ENCODE measurements around the gene PIP4K2A. TPM values are rescaled to one million over a fixed set of nuclear protein-coding genes. Genes with fewer than 3 reads are reported as not detected.

Gene PIP4K2A
- total RNA-seq, 1 donor from 2014 or later, result 22.4 TPM

DNA sequence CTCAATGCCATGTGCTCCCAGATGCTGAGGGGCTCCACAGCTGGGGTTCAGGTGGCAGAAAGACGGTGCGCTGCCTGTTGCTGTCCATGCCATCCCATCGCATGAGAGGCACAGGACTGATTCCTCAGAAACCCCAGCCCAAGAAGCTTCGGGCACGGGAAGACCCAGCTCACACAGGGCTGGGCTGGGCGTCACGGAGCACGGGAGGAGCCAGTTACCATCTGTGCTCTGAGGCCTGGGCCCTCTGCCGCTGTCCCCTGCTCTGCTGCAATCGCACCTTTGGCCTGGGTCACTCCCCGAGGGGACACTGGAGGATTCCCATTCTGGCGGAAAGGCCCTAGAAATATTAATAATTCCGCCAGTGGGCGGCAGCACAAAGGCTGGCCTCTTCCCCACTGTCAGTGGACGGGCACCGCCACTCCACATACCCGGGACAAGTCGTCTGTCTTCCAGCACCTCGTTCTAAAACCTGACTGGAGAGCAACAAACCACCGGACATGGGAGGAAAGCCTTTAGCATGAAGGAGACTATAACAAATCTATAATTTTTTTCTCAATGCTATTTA lies 92.1 kb downstream of the PIP4K2A start:
- no peak for DNase-seq (ENCODE audit: low spot score, unreplicated experiment)
- no peaks in the 10 kb centered on the region for H3K9me3 Mint-ChIP-seq (ENCODE audit: low read depth)
- no peak overlapping the region for H3K4me3 Mint-ChIP-seq (ENCODE audit: low read depth)
- H3K27me3 Mint-ChIP-seq, result no peaks in the 10 kb centered on the region
- TF ChIP-seq, protein P1, sequence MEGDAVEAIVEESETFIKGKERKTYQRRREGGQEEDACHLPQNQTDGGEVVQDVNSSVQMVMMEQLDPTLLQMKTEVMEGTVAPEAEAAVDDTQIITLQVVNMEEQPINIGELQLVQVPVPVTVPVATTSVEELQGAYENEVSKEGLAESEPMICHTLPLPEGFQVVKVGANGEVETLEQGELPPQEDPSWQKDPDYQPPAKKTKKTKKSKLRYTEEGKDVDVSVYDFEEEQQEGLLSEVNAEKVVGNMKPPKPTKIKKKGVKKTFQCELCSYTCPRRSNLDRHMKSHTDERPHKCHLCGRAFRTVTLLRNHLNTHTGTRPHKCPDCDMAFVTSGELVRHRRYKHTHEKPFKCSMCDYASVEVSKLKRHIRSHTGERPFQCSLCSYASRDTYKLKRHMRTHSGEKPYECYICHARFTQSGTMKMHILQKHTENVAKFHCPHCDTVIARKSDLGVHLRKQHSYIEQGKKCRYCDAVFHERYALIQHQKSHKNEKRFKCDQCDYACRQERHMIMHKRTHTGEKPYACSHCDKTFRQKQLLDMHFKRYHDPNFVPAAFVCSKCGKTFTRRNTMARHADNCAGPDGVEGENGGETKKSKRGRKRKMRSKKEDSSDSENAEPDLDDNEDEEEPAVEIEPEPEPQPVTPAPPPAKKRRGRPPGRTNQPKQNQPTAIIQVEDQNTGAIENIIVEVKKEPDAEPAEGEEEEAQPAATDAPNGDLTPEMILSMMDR (IDR thresholded peaks at IDR 0.05; ENCODE audit: unreplicated experiment), result no peak
- peaks cover 1% of the 10 kb centered on the region for H3K36me3 Mint-ChIP-seq (ENCODE audit: insufficient read depth)
- H3K27ac Mint-ChIP-seq, result no peak overlapping the region
- H3K4me1 Mint-ChIP-seq (ENCODE audit: low read depth), result peaks cover 35% of the 10 kb centered on the region

DNA sequence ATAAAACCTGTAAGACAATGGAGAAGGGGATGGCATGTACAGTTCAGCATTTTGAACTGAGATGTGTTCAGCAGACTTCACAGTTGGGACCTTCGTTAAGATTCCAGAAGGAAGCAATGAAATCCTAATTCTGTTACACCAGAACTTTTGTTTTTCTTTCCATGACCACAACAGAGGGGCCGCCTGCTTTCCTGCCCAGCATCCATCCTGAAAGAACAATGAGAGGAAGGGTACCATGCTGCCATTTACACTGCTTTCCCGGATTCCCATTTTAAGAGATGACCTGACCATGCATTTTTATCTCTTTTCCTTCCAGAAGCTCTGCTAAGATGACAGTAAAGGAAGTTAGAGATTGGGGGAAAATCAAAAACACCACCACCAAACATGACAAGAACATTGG lies 92.7 kb downstream of the PIP4K2A start:
- peaks cover 1% of the 10 kb centered on the region for H3K36me3 Mint-ChIP-seq (ENCODE audit: insufficient read depth)
- H3K9me3 Mint-ChIP-seq (ENCODE audit: low read depth), result no peaks in the 10 kb centered on the region
- DNase-seq (ENCODE audit: low spot score, unreplicated experiment), result no peak
- H3K4me3 Mint-ChIP-seq (ENCODE audit: low read depth), result no peak overlapping the region
- no peaks in the 10 kb centered on the region for H3K27me3 Mint-ChIP-seq
- H3K4me1 Mint-ChIP-seq (ENCODE audit: low read depth), result peaks cover 30% of the 10 kb centered on the region
- TF ChIP-seq, protein P1 (IDR thresholded peaks at IDR 0.05; ENCODE audit: unreplicated experiment), result no peak
- no peak overlapping the region for H3K27ac Mint-ChIP-seq

DNA sequence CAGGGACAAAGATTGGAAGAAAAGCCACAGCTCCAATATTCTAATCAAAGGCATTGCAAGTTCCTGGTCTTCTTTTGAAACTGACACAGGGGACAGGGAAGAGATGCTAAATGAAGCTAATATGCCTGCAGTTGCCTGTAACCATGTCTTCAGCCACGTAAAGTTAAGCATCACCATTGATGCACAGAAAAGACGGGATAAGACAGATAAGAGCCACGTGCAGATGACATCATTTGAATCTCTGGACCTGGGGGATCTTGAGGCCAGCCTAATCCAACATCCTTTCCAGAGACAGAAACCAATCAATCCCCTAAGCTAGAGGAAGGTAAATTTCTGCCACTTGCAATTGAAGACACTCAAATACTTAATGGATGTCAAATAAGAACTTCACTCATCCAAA lies 93.4 kb downstream of the PIP4K2A start:
- DNase-seq (ENCODE audit: low spot score, unreplicated experiment), result no peak
- Mint-ChIP-seq H3K27me3 (no peaks in the 10 kb centered on the region), H3K4me1 (ENCODE audit: low read depth) (peaks cover 30% of the 10 kb centered on the region), H3K27ac (no peak overlapping the region), H3K4me3 (ENCODE audit: low read depth) (no peak overlapping the region), H3K9me3 (ENCODE audit: low read depth) (no peaks in the 10 kb centered on the region), H3K36me3 (ENCODE audit: insufficient read depth) (peaks cover 1% of the 10 kb centered on the region)
- TF ChIP-seq, protein P1 (IDR thresholded peaks at IDR 0.05; ENCODE audit: unreplicated experiment), result no peak

DNA sequence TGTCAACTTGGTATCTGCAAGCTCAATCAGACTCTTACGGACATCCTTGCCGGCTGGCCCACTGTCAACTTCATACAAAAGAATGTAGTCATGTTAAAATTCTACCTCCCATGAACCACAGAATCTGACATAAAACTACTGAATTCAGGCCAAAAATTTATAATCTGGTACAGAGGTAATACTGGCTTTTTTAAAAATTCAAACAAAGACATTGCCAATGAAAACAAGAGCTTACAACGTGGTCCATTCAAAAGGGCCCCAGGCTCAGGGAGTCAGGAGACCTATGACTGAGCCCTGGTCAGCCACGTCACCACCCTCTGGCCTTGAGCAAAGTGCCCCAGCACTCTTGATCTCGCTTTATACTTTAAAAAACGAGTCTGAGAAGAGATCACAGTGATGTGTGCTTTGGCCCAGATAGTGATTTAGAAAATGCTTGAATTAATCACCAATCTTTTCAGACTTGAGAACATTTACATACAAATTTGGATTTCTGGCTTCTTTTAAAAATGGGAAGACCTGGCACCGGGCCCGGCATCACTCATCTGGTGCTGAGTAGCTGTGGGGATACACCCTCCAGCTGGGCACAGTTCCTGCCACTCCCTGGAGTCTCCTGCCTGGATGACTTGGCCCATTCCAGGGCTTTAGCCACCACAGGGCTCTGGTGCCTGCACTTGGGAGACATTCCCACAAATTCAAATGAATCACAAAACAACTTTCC lies 94.1 kb downstream of the PIP4K2A start:
- DNase-seq (ENCODE audit: low spot score, unreplicated experiment), result no peak
- no peak overlapping the region for H3K4me3 Mint-ChIP-seq (ENCODE audit: low read depth)
- peaks cover 28% of the 10 kb centered on the region for H3K4me1 Mint-ChIP-seq (ENCODE audit: low read depth)
- H3K9me3 Mint-ChIP-seq (ENCODE audit: low read depth), result no peaks in the 10 kb centered on the region
- H3K36me3 Mint-ChIP-seq (ENCODE audit: insufficient read depth), result peaks cover 1% of the 10 kb centered on the region
- no peak overlapping the region for H3K27ac Mint-ChIP-seq
- TF ChIP-seq, protein P1 (IDR thresholded peaks at IDR 0.05; ENCODE audit: unreplicated experiment), result no peak
- H3K27me3 Mint-ChIP-seq, result no peaks in the 10 kb centered on the region

DNA sequence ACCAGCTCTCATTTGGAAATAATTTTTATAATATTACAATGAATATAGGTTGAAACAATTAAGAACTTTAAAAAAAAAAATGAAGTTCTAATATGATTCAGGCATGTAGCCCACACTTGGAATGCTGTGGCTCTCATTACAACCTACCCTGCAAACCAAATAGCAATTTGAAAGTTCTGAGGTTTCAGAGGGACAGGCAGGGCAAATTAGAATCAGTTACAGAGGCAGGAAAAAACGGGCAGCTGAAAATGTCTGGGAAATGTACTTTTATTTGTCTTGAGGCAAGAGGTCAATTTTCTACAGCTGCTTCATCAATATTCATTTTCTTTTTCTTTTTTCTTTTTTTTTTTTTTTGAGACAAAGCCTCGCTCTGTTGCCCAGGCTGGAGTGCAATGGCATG lies 95.3 kb downstream of the PIP4K2A start:
- H3K9me3 Mint-ChIP-seq (ENCODE audit: low read depth), result no peaks in the 10 kb centered on the region
- peaks cover 27% of the 10 kb centered on the region for H3K4me1 Mint-ChIP-seq (ENCODE audit: low read depth)
- TF ChIP-seq, protein P1 (IDR thresholded peaks at IDR 0.05; ENCODE audit: unreplicated experiment), result no peak
- DNase-seq (ENCODE audit: low spot score, unreplicated experiment), result no peak
- H3K27me3 Mint-ChIP-seq, result no peaks in the 10 kb centered on the region
- H3K36me3 Mint-ChIP-seq (ENCODE audit: insufficient read depth), result peaks cover 1% of the 10 kb centered on the region
- H3K27ac Mint-ChIP-seq, result no peak overlapping the region
- no peak overlapping the region for H3K4me3 Mint-ChIP-seq (ENCODE audit: low read depth)
